GM21447 (cell line): ENCODE measurements around the gene SCART1.
"Not testable (repeated sequence)": the region's sequence is repeated elsewhere in the genome, so short reads cannot be mapped to it uniquely, and the experiment has no call there.

Source experiments
- ATAC-seq: cut with Tn5 transposase; IDR thresholded peaks from one replicate; pipeline ENCODE4 v1.9.1; 2021; ENCODE audit not compliant: unreplicated experiment

SCART1 gene

DNA sequence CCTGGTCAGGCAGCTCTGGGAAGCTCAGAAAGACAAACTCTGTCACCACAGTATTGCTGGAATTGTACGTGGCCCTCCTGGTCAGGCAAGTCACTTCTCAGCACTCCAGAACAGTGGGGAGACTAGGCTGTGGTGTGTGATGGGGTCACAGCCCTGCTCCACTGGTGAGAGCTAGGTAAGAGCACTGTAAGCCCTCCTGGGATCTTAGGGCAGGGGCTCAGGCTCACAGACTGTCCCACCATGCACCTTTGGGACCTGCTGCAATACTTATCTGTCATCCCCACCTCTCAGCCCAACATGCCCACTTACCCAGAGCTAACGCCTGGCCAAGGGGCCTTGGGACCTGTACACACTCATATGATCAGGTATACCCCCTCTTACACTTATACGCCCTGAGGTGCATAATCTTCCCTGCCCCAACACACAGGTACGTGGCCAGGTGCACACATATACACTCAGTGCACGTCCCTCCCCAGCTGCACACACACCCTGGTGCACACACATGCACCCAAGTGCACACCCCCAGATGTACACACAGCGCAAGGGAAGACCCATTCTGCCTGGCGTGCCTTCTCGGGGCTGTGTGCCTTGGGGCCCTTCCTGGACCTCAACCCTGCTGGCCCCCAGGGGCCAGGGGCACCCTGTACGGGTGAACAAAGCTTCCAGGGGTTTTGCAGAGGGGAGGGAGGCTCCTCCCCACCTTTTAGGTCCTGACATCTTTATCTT lies 21.7 kb upstream of the SCART1 start:
- not testable (repeated sequence) for ATAC-seq

DNA sequence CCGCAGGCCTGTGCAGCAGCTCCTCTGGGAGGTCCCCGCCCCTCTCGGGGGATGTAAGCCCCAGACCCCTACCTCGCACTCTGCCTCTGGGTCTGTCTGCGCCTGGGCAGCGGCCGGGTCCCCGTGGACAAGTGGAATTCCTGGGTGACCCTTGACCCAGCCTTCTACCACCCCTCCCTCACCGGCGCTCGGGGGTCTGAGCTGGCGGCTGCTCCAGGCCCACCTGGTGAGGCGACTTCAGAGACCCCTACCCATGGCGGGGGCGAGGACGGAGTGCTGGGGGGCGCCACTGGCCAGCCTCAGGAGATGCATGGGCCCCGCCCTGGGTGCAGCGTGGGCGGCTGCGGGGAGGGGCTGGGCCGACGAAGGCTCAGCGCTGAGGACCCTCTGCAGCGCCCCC lies 21.0 kb upstream of the SCART1 start:
- not testable (repeated sequence) for ATAC-seq

- no peak for ATAC-seq
Observed at GRCh38 chr10:133438711-133439273, 15.0 kb upstream of the SCART1 start.

DNA sequence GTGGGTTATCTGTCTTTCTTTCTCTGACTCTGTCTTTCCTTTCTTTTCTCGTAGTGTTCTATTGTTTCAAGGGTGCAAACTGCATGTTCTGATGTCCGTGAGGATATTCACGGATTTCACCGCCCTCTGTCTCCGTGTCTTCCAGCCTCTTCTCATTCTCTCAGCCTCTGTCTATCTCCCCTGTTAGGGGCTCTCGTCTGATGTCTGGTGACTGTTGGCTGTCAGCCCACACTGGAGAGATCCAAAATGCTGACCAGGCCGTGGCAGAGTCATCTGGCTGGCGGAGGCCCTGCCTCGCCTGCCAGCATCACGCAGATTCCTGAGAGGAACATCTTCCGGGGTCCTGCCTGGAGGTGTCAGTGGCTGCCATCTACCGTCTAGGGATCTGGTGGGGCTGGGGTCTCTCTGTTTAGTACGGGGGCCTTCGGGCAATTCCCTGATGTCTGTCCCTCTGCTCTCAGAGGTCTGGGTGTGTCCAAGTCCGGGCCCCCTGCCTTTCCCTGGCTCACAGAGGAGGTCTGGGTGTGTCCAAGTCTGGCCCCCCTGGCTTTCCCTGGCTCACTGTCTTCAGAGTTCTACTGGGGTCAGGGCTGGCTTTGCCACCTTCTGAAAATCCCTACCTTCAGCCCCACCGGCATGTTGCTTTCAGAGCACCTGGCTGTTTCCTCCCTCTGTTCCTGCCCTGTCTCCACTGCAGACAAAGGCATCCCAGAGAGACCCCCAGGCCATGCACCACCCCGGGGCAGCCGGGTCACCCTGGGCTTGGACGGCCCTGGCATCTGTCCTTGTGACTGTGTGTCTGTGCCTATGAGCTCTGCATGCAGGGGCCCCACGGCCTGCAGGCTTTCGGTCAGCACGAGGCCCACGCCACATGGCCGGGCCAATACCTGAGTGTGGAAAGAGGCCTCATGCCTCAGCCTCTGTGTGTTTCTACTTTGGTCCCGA lies 14.0 kb upstream of the SCART1 start:
- ATAC-seq: no peak

GRCh38 chr10:133440633-133441285 lies 13.0 kb upstream of the SCART1 start:
- ATAC-seq: no peak

DNA sequence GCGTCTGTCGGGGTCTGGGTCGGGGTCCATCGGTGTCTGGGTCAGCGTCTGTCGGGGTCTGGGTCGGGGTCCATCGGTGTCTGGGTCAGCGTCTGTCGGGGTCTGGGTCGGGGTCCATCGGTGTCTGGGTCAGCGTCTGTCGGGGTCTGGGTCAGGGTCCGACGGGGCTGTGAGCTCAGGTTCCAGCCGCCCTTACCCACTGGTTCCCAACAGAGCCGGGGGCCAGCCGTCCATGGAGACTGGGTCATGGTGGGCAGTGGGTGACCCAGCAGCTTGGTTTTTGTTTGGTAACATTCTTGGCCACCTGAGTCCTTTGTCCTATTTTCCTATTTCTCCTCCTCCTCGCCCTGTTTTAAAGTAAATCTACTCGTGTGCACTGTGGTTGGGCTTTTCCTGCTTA lies 12.4 kb upstream of the SCART1 start:
- not testable (repeated sequence) for ATAC-seq

GRCh38 chr10:133441780-133442179 lies 12.0 kb upstream of the SCART1 start:
- ATAC-seq: no peak

- no peak for ATAC-seq
Observed at GRCh38 chr10:133442191-133442966, 11.4 kb upstream of the SCART1 start.

DNA sequence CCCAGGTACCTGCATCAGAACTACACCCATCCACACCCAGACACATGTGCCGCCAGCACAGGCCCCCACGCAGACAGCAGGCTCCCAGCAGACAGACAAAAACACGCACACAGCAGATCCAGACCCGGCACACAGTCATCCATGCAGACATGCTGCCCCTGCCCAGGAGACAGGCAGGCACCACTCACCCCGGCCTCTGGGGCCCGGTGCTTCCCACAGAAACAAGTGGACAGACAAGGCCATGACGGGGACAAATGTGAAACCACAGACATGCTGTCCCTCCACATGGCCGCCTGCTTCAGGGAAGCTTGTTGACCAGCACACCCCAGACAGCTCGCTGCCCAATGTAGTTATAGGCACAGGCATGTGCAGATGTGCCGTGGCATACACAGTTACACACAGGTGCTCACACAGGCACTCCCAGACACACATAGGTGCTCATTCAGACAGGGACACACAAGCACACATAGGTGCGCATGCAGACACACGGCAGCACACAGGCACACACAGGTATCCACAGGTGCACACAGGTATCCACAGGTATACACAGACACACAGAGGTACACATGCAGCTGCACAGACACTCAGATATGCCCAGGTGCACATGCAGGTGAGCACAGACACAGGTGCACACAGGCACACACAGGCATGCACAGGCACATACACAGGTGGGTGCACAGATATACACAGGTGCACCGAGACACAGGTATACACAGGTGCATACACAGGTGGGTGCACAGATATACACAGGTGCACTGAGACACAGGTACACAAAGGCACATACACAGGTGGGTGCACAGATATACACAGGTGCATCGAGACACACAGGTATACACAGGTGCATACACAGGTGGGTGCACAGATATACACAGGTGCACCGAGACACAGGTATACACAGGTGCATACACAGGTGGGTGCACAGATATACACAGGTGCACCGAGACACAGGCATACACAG lies 10.5 kb upstream of the SCART1 start:
- no peak for ATAC-seq

- ATAC-seq: no peak
Observed at GRCh38 chr10:133444342-133445267, 9.1 kb upstream of the SCART1 start.

DNA sequence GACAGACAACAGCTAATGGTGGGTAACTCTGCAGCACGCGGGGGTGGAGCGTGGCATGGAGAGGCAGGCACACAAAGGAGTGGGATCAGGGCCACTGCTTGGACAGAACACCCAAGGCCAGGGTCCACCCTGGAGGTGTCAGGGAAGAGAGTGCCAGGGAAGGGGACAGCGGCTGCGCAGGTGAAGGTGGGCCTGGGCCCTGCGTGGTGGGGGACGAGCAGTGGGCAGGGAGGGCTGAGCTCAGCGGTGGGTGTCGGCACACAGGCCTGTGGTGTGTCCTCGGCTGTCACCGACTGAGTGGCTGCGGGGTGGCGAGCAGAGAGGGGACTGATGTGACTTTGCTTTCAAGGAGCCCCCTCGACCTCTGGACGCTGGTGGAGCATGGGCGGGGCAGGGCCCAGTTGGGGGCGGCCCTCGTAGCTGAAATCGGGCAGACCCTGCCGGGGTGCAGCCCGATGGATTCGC lies 8.4 kb upstream of the SCART1 start:
- ATAC-seq: no peak

DNA sequence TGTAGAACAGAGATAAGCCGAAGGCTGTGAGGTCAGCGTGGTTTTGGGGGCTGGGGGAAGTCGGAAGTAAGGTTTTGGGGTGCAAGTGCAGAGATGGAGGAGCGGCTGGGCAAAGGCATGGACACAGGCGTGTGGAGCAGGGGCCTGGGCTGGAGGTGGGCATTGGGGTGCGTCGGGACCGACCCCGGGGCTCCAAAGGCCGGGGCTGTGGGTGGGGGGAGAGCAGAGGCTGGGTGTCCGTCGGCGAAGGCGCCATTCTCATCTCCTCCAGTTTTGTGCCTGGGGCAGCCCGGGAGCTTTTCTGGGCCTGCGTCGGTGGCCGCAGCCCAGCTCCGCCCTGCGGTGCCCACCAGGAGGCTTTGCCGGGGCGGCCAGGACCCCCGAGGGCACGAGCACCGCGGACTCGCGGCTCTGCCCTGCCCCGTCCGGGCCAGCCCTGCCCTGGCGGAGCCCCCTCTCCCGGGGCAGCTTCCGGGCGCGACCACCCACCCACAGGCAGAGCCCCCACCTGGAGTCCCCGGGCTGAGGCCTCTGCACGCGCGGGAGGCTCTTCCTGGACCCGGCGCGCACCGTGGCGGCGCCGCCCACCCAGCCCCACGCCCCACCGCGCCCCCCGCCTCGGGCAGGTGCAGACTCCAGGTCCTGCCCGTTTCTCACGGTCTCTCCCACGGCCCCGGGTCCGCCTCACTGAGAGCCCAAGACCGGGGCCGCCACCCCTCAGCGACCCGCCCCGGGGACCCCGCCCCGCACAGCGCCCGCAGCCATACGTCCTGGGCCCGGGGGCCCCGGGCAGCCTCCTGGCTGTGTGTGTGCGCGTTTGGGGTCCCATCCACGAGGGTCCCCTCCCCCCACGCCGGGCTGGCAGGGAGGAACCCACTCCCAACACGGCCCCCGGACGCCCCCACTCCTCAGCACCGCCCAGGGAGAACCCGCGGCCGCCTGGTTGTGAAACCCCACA lies 7.7 kb upstream of the SCART1 start:
- ATAC-seq: no peak

DNA sequence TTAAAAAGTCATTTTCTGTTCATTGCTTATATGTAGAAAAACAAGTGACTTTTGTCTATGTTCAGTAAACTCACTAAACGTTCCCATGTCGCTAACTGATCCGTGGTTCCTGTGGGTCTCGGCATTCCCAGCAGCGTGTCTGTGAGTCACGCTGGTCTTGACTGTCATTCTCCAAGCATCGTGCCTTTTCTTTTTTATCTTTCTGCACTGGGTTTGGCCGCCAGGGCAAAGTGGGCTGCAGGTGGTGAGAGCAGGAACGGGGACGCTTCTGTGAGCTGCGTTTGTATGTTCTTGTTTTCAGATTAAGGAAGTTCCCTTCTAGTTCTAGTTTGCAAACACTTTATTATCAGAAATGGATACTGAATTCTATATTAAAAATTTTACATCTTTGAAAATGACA lies 6.8 kb upstream of the SCART1 start:
- ATAC-seq: no peak

- ATAC-seq: no peak
Observed at GRCh38 chr10:133448120-133448519, 5.6 kb upstream of the SCART1 start.

- ATAC-seq: no peak
Observed at GRCh38 chr10:133451346-133451745, 2.4 kb upstream of the SCART1 start.

DNA sequence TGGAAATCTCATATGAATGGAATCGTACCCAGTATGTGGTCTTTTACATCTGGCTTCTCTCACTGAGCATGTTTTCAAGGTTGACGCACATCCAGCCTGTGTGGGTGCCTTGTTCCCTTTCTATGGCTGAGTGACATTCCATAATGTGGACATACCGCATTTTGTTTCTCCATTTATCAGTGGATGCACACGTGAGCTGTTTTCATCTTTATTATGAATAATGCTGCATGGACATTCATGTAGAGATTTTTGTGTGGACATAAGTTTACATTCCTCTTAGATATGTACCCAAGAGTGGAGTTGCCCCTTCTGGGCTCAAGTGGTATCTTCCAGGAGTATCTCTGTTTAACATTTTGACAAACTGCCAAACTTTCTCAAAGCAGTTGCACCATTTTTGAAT lies 1.3 kb upstream of the SCART1 start:
- ATAC-seq: no peak
